Body of pancreas (tissue), 4 donors: ENCODE measurements around the gene GRID1.

ENCODE experiments used
- CTCF ChIP-seq, 7 experiments: fragments of 450-650 bp in 4 of 7; fragments of 200-600 bp in 3 of 7; sonication (generic) in 3 of 7; IDR thresholded peaks; one replicate each; pipeline ENCODE4 v1.5.1; 2016 to 2019; ENCODE audit warnings: antibody characterized with exemption in 7 of 7
- POLR2A ChIP-seq, 3 donors: fragments of 450-650 bp; IDR thresholded peaks; one replicate each; pipeline ENCODE4 v1.6.1; 2016; ENCODE audit warnings: antibody characterized with exemption in 3 of 3, mild to moderate bottlenecking in 2 of 3

- TF ChIP-seq POLR2A (IDR thresholded peaks at IDR 0.05) (no peak), CTCF (IDR thresholded peaks at IDR 0.05) (no peak)
Measured at GRCh38 chr10:86266446-86267242, 100.0 kb downstream of the GRID1 start.
